ENCODE measurements around the gene MOSMO.

GRCh38 chr16:22053921-22054341 lies 46.0 kb downstream of the MOSMO start:
- TF ChIP-seq CTCF (IDR thresholded peaks at IDR 0.05; ENCODE audit: low read depth, low read length, poor library complexity, severe bottlenecking) (no peak), EZH2phosphoT487 (IDR thresholded peaks at IDR 0.05; ENCODE audit: borderline replicate concordance, low read length) (no peak)
